SJCRH30 (cell line): ENCODE results near the gene ARID1B. TPM values are rescaled to one million over a fixed set of nuclear protein-coding genes. Genes with fewer than 3 reads are reported as not detected.

Source experiments
- DNase-seq, 2 experiments: peaks; one replicate each; pipeline ENCODE4 v3.0.0-alpha.2; 2015 to 2020
- H3K27ac ChIP-seq: fragments of 250-450 bp; sonication (Bioruptor Pico); 2 replicates; pipeline ENCODE4 v1.5.1; 2020; ENCODE audit warnings: mild to moderate bottlenecking, moderate library complexity
- H3K27me3 ChIP-seq: fragments of 250-450 bp; sonication (Bioruptor Pico); 2 replicates; pipeline ENCODE4 v1.5.1; 2020; ENCODE audit warnings: mild to moderate bottlenecking, moderate library complexity
- H3K36me3 ChIP-seq: fragments of 250-450 bp; sonication (Bioruptor Pico); 2 replicates; pipeline ENCODE4 v1.5.1; 2020; ENCODE audit warnings: mild to moderate bottlenecking, moderate library complexity
- H3K4me1 ChIP-seq: fragments of 250-450 bp; sonication (Bioruptor Pico); 2 replicates; pipeline ENCODE4 v1.5.1; 2020; ENCODE audit warnings: mild to moderate bottlenecking, moderate library complexity
- H3K4me3 ChIP-seq: fragments of 250-450 bp; sonication (Bioruptor Pico); 2 replicates; pipeline ENCODE4 v1.5.1; 2020; ENCODE audit warnings: mild to moderate bottlenecking, moderate library complexity
- H3K9me3 ChIP-seq: fragments of 250-450 bp; sonication (Bioruptor Pico); replicated peaks from 2 replicates; pipeline ENCODE4 v1.5.1; 2020; ENCODE audit warnings: mild to moderate bottlenecking, moderate library complexity
- total RNA-seq: library from RNA; depleted of rRNA; stranded (reverse); fragments of >200 nt; shearing (Covaris generic); gene quantifications from 2 replicates; pipeline ENCODE4 v1.2.3, GENCODE V29; 2014

The ARID1B gene
- total RNA-seq, 1 experiment from 2014 or later = 28.5 TPM

GRCh38 chr6:156875062-156875461 is 97.9 kb downstream of the ARID1B start:
- H3K27me3 ChIP-seq = no peaks in the 10 kb centered on the region
- no peak for DNase-seq
- H3K27ac ChIP-seq = no peak overlapping the region
- no peaks in the 10 kb centered on the region for H3K9me3 ChIP-seq
- H3K4me1 ChIP-seq = no peaks in the 10 kb centered on the region
- no peak overlapping the region for H3K4me3 ChIP-seq
- no peaks in the 10 kb centered on the region for H3K36me3 ChIP-seq

GRCh38 chr6:156876302-156876701 is 99.1 kb downstream of the ARID1B start:
- peak; percentile 9 to 22 for DNase-seq
- Histone ChIP-seq H3K36me3 (no peaks in the 10 kb centered on the region), H3K4me3 (no peak overlapping the region), H3K27me3 (no peaks in the 10 kb centered on the region), H3K27ac (no peak overlapping the region), H3K9me3 (no peaks in the 10 kb centered on the region), H3K4me1 (no peaks in the 10 kb centered on the region)

DNA sequence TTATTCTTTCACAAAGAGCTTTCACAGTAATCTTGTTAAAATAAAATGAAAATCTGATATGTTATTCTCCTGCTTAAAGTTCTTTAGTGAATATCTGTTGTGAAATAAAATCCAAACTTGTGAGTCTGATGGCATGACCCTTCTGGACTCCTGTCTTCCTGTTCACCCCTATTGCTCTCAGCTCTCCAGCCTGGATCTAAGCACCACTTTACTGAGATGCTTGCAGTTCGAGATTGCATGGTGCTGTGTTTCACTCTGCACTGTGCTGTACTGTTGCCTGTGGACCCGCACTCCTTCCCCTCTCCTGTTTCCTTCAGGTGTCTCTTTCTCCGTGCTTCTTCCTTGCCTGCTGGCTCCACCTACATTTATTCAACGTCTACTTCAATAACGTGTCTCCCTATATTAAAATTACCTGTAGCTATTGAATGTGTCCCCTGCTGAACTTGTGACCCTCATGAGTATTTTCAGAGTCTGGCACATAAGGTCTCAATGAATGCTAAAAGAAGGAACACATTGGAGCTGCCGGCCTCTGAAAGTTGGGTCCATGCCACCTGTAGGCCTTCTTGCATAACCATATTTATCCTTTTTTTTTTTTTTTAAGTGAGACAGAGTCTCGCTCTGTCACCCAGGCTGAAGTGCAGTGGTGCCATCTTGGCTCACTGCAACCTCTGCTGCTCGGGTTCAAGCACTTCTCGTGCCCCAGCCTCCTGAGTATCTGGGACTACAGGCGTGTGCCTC is 100.1 kb downstream of the ARID1B start:
- H3K4me1 ChIP-seq = 0 out of 2 replicates have a peak, but pooled peaks cover 4% of the 10 kb centered on the region
- H3K27me3 ChIP-seq = no peaks in the 10 kb centered on the region
- H3K4me3 ChIP-seq = no peak overlapping the region
- no peaks in the 10 kb centered on the region for H3K9me3 ChIP-seq
- DNase-seq = no peak
- no peak overlapping the region for H3K27ac ChIP-seq
- H3K36me3 ChIP-seq = no peaks in the 10 kb centered on the region

DNA sequence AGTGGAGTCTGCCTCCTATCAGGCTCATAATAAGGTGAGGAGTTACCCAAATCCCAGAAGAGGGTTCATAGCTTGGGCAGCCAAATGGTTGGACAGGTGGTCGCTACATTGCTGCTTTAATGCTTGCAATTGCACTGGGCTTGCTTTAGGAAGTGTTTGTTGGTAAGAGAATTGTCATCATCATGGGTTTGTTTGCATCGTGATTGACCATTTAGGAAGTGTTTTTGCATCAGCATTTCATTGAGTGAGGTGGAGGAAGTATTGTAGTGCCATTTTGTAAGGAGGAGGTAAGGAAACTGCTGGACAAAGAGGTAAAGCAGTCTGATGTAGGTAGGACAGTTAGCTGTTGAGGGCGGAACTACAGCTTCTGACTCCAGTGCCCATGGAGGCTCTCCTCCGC is 101.5 kb downstream of the ARID1B start:
- H3K27me3 ChIP-seq = no peaks in the 10 kb centered on the region
- H3K36me3 ChIP-seq = no peaks in the 10 kb centered on the region
- no peak for DNase-seq
- H3K9me3 ChIP-seq = no peaks in the 10 kb centered on the region
- 0 out of 2 replicates have a peak, but pooled peaks cover 4% of the 10 kb centered on the region for H3K4me1 ChIP-seq
- no peak overlapping the region for H3K4me3 ChIP-seq
- no peak overlapping the region for H3K27ac ChIP-seq

GRCh38 chr6:156879186-156879585 is 102.0 kb downstream of the ARID1B start:
- Histone ChIP-seq H3K27me3 (no peaks in the 10 kb centered on the region), H3K9me3 (no peaks in the 10 kb centered on the region), H3K27ac (no peak overlapping the region), H3K36me3 (no peaks in the 10 kb centered on the region), H3K4me1 (0 out of 2 replicates have a peak, but pooled peaks cover 4% of the 10 kb centered on the region), H3K4me3 (no peak overlapping the region)
- DNase-seq = no peak

GRCh38 chr6:156879591-156879990 is 102.4 kb downstream of the ARID1B start:
- Histone ChIP-seq H3K36me3 (no peaks in the 10 kb centered on the region), H3K9me3 (no peaks in the 10 kb centered on the region), H3K27me3 (no peaks in the 10 kb centered on the region), H3K4me3 (no peak overlapping the region), H3K27ac (no peak overlapping the region), H3K4me1 (0 out of 2 replicates have a peak, but pooled peaks cover 4% of the 10 kb centered on the region)
- no peak for DNase-seq

- no peak overlapping the region for H3K4me3 ChIP-seq
- no peaks in the 10 kb centered on the region for H3K9me3 ChIP-seq
- no peaks in the 10 kb centered on the region for H3K27me3 ChIP-seq
- H3K36me3 ChIP-seq = no peaks in the 10 kb centered on the region
- H3K27ac ChIP-seq = no peak overlapping the region
- DNase-seq = no peak
- 0 out of 2 replicates have a peak, but pooled peaks cover 4% of the 10 kb centered on the region for H3K4me1 ChIP-seq
Measured at GRCh38 chr6:156880913-156881312, 103.7 kb downstream of the ARID1B start.

GRCh38 chr6:156881687-156882629 is 104.8 kb downstream of the ARID1B start:
- no peak overlapping the region for H3K4me3 ChIP-seq
- DNase-seq = peak in 1 of 2 experiments; percentile 44
- H3K36me3 ChIP-seq = no peaks in the 10 kb centered on the region
- H3K9me3 ChIP-seq = no peaks in the 10 kb centered on the region
- H3K4me1 ChIP-seq = 0 out of 2 replicates have a peak, but pooled peaks cover 4% of the 10 kb centered on the region
- no peak overlapping the region for H3K27ac ChIP-seq
- no peaks in the 10 kb centered on the region for H3K27me3 ChIP-seq

DNA sequence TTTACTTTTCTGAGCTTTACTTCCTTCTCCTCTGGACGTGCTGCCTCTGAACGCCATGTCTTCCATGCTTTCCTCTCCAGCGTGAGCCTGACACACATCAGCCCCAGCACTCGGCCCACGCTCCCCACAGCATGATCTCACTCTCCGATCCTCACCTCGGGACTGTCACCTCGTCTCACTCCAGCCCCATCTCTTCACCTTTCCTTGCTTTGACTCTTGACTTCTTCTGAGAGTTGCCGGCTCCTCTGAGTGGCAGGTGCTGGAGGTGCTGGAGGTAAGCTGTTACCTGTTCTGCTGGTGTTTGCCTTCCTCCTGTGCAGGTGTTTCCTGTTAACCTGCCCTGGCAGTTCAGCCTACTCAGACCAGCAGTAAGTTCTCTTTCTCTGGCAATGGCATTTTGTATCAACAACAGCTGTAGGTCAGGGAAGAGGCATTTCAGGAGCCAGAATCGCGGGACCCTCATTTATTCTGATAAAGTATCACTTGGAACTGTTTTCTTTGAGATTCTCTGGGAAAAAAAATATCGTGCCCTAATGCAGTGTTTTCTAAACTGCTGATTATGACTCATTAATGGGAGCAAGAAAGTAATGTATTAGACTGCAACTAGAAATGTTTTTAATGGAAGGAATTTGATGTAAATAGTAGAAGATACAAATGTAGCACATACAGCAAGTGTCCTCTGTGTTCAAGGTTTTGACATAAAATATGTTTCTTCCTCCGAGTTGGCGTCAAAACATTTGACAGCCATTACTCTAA is 106.5 kb downstream of the ARID1B start:
- H3K4me3 ChIP-seq = no peak overlapping the region
- DNase-seq = no peak
- 0 out of 2 replicates have a peak, but pooled peaks cover 4% of the 10 kb centered on the region for H3K4me1 ChIP-seq
- no peaks in the 10 kb centered on the region for H3K36me3 ChIP-seq
- H3K9me3 ChIP-seq = no peaks in the 10 kb centered on the region
- H3K27me3 ChIP-seq = no peaks in the 10 kb centered on the region
- H3K27ac ChIP-seq = no peak overlapping the region

- no peaks in the 10 kb centered on the region for H3K27me3 ChIP-seq
- no peaks in the 10 kb centered on the region for H3K36me3 ChIP-seq
- H3K27ac ChIP-seq = no peak overlapping the region
- DNase-seq = no peak
- 0 out of 2 replicates have a peak, but pooled peaks cover 4% of the 10 kb centered on the region for H3K4me1 ChIP-seq
- H3K4me3 ChIP-seq = no peak overlapping the region
- H3K9me3 ChIP-seq = no peaks in the 10 kb centered on the region
Measured at GRCh38 chr6:156884306-156884705, 107.1 kb downstream of the ARID1B start.

GRCh38 chr6:156885562-156885961 is 108.4 kb downstream of the ARID1B start:
- DNase-seq = no peak
- H3K9me3 ChIP-seq = no peaks in the 10 kb centered on the region
- H3K4me1 ChIP-seq = 0 out of 2 replicates have a peak, but pooled peaks cover 4% of the 10 kb centered on the region
- no peak overlapping the region for H3K27ac ChIP-seq
- no peaks in the 10 kb centered on the region for H3K27me3 ChIP-seq
- H3K36me3 ChIP-seq = no peaks in the 10 kb centered on the region
- H3K4me3 ChIP-seq = no peak overlapping the region

- Histone ChIP-seq H3K27ac (no peak overlapping the region), H3K36me3 (no peaks in the 10 kb centered on the region), H3K9me3 (no peaks in the 10 kb centered on the region), H3K4me1 (0 out of 2 replicates have a peak, but pooled peaks cover 4% of the 10 kb centered on the region), H3K27me3 (no peaks in the 10 kb centered on the region), H3K4me3 (no peak overlapping the region)
- no peak for DNase-seq
Measured at GRCh38 chr6:156886409-156886808, 109.2 kb downstream of the ARID1B start.

GRCh38 chr6:156887623-156888269 is 110.6 kb downstream of the ARID1B start:
- no peaks in the 10 kb centered on the region for H3K9me3 ChIP-seq
- H3K36me3 ChIP-seq = no peaks in the 10 kb centered on the region
- no peaks in the 10 kb centered on the region for H3K27me3 ChIP-seq
- H3K27ac ChIP-seq = no peak overlapping the region
- no peak for DNase-seq
- no peaks in the 10 kb centered on the region for H3K4me1 ChIP-seq
- no peak overlapping the region for H3K4me3 ChIP-seq

- no peak overlapping the region for H3K27ac ChIP-seq
- H3K4me1 ChIP-seq = no peaks in the 10 kb centered on the region
- H3K4me3 ChIP-seq = no peak overlapping the region
- H3K27me3 ChIP-seq = no peaks in the 10 kb centered on the region
- no peaks in the 10 kb centered on the region for H3K9me3 ChIP-seq
- DNase-seq = no peak
- H3K36me3 ChIP-seq = no peaks in the 10 kb centered on the region
Measured at GRCh38 chr6:156889469-156889868, 112.3 kb downstream of the ARID1B start.
